ENCODE measurements around the gene WDR83. TPM values are rescaled to one million over a fixed set of nuclear protein-coding genes. Genes with fewer than 3 reads are reported as not detected.
A peak's percentile ranks its signal among the peaks of the same experiment; 100 is the strongest.

Gene WDR83
- total and polyA plus RNA-seq, 4 donors = 7.9 to 15.8 (median 11.8) TPM

DNA sequence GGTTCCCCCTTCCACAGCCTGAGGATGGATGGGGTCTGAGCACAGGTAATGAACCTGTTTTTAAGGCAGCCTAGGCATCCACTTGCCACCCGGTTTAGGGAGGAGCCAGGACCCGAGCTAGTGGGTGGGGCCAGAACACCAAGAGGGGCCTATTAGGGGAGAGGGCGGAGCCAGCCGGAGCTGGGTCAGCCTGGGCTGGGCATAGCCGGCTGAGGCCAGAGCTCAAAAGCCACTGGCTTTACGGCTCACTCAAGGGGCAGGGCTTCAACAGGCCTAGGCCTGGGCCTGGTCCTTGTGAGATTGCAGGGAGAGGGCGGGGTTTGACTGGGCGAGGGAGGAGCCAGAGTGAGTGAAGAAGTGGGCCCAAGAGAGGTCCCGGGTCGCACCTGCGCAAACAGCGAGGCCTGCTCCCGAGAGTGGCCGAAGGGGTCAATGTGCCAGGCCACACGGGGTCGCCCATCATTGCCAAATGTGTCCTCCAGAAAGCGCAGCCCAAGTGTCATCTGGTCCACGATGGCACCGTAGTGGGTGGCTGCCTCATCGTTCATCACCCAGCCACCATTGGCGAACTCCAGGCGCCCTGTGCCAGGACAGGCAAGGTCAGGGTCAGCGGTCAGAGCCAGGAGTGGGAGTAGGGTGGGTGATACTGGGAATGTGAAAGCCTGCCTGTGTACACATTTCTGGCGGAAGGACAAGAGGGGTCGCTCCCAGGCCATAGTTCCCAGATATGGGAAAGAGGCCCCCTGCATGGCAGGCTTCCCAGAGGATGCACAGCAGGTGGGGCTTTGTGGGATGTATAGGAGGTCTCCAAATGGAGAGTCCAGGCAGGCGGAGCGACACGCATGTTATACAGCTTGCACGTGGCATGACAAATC is 2.0 kb upstream of the WDR83 start:
- Histone ChIP-seq H3K27me3 (ENCODE audit: control insufficient read depth in 3 of 3, insufficient read depth in 3 of 3, low read length in 2 of 3) (no peaks in the 10 kb centered on the region), H3K4me3 (no peak overlapping the region), H3K36me3 (ENCODE audit: control insufficient read depth in 4 of 4, insufficient read depth in 4 of 4, low read length in 4 of 4) (peaks cover 9 to 24% (median 12%) of the 10 kb centered on the region in 4 donors), H3K9ac (ENCODE audit: insufficient read depth in 1 of 2, low read length in 2 of 2) (no peak overlapping the region), H3K27ac (ENCODE audit: low read depth in 1 of 2, low read length in 1 of 2) (peak overlapping the region in 1 of 2 donors; percentile 9), H3K9me3 (ENCODE audit: control insufficient read depth in 4 of 4, insufficient read depth in 3 of 4, low read length in 3 of 4) (no peaks in the 10 kb centered on the region), H3K4me1 (ENCODE audit: control insufficient read depth in 5 of 5, insufficient read depth in 5 of 5, low read length in 5 of 5) (peaks cover 0 to 24% (median 13%) of the 10 kb centered on the region in 5 donors)
- WGBS, 2 donors = 79 to 83% methylated on average over 29 of the region's 29 CpGs
- DNase-seq (no peak), ATAC-seq (ENCODE audit: insufficient read depth, low FRiP score) (no peak)
- no peak for TF ChIP-seq CTCF (IDR thresholded peaks at IDR 0.05; ENCODE audit: control extremely low read depth, extremely low read depth)

DNA sequence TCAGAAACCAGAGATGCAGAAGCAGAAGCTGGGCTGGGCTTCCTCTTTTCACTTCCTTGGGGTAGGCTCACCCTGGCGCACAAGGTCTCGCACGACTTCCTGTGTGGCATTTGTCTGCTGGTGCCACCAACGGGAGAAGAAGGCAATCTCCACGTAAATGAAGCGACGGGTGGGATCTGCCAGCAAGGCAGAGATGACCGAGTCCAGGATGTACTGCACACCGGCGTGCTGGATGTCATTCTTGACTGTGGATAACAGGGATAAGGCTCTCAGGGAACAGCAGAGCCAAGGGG is 1.4 kb upstream of the WDR83 start:
- Histone ChIP-seq H3K27ac (ENCODE audit: low read depth in 1 of 2, low read length in 1 of 2) (peak overlapping the region in 1 of 2 donors; percentile 83), H3K9me3 (ENCODE audit: control insufficient read depth in 4 of 4, insufficient read depth in 3 of 4, low read length in 3 of 4) (no peaks in the 10 kb centered on the region), H3K4me3 (no peak overlapping the region), H3K27me3 (ENCODE audit: control insufficient read depth in 3 of 3, insufficient read depth in 3 of 3, low read length in 2 of 3) (no peaks in the 10 kb centered on the region), H3K36me3 (ENCODE audit: control insufficient read depth in 4 of 4, insufficient read depth in 4 of 4, low read length in 4 of 4) (peaks cover 5 to 21% (median 12%) of the 10 kb centered on the region in 4 donors), H3K4me1 (ENCODE audit: control insufficient read depth in 5 of 5, insufficient read depth in 5 of 5, low read length in 5 of 5) (peaks cover 0 to 28% (median 16%) of the 10 kb centered on the region in 5 donors), H3K9ac (ENCODE audit: insufficient read depth in 1 of 2, low read length in 2 of 2) (no peak overlapping the region)
- WGBS, 2 donors = 26 to 64% methylated on average over 10 of the region's 10 CpGs
- ATAC-seq (ENCODE audit: insufficient read depth, low FRiP score) (peak; percentile 33), DNase-seq (peak in 1 of 3 donors; percentile 20)
- TF ChIP-seq CTCF (IDR thresholded peaks at IDR 0.05; ENCODE audit: control extremely low read depth, extremely low read depth) = no peak

- H3K4me1 ChIP-seq (ENCODE audit: control insufficient read depth in 5 of 5, insufficient read depth in 5 of 5, low read length in 5 of 5) = peaks cover 0 to 33% (median 16%) of the 10 kb centered on the region in 5 donors
- DNase-seq (no peak), ATAC-seq (ENCODE audit: insufficient read depth, low FRiP score) (no peak)
- no peaks in the 10 kb centered on the region for H3K9me3 ChIP-seq (ENCODE audit: control insufficient read depth in 4 of 4, insufficient read depth in 3 of 4, low read length in 3 of 4)
- TF ChIP-seq CTCF (IDR thresholded peaks at IDR 0.05; ENCODE audit: control extremely low read depth, extremely low read depth) = no peak
- peak overlapping the region in 1 of 2 donors; percentile 83 for H3K27ac ChIP-seq (ENCODE audit: low read depth in 1 of 2, low read length in 1 of 2)
- 40 to 42% methylated on average over 12 of the region's 12 CpGs for WGBS, 2 donors
- H3K36me3 ChIP-seq (ENCODE audit: control insufficient read depth in 4 of 4, insufficient read depth in 4 of 4, low read length in 4 of 4) = peaks cover 3 to 21% (median 13%) of the 10 kb centered on the region in 4 donors
- no peaks in the 10 kb centered on the region for H3K27me3 ChIP-seq (ENCODE audit: control insufficient read depth in 3 of 3, insufficient read depth in 3 of 3, low read length in 2 of 3)
- peak overlapping the region in 1 of 2 donors; percentile 88 for H3K9ac ChIP-seq (ENCODE audit: insufficient read depth in 1 of 2, low read length in 2 of 2)
- peak overlapping the region; percentile 75 for H3K4me3 ChIP-seq
These were observed 839 bp upstream of the WDR83 start for GRCh38 chr19:12665671-12666264.
